Keratinocyte (primary cell): ENCODE results near the gene DUSP7. TPM values are rescaled to one million over a fixed set of nuclear protein-coding genes. Genes with fewer than 3 reads are reported as not detected.
"Not testable (repeated sequence)": the region's sequence is repeated elsewhere in the genome, so short reads cannot be mapped to it uniquely, and the experiment has no call there.

Experiments
- DNase-seq: peaks from one replicate; pipeline ENCODE4 v3.0.0-alpha.2; 2011; ENCODE audit warnings: low read depth, missing footprints, low spot score
- FAIRE-seq: peaks from 2 replicates; lab custom pipeline; 2011; peaks lifted over from hg19 to GRCh38; lab: Jason Lieb, UNC
- H2AFZ ChIP-seq: 2 replicates; pipeline ENCODE4 v1.6.0; 2012; ENCODE audit warnings: low read length, control low read depth, inconsistent platforms; ENCODE audit not compliant: control insufficient read depth
- H3K27ac ChIP-seq: 2 replicates; pipeline ENCODE4 v1.5.1; 2011; ENCODE audit warnings: low read length; ENCODE audit not compliant: control insufficient read depth, insufficient read depth
- H3K27me3 ChIP-seq: 3 replicates; pipeline ENCODE4 v1.6.0; 2011; ENCODE audit warnings: low read length; ENCODE audit not compliant: control insufficient read depth, insufficient read depth; ENCODE audit errors: extremely low read depth
- H3K36me3 ChIP-seq, 2 experiments: 2 replicates in 1 of 2; 3 replicates in 1 of 2; pipeline ENCODE4 v1.5.1; 2011; ENCODE audit warnings: low read length in 2 of 2, mild to moderate bottlenecking in 1 of 2; ENCODE audit not compliant: control insufficient read depth in 2 of 2, insufficient read depth in 2 of 2; ENCODE audit errors: extremely low read depth in 1 of 2
- H3K4me1 ChIP-seq: 3 replicates; pipeline ENCODE4 v1.5.1; 2011; ENCODE audit warnings: low read length; ENCODE audit not compliant: control insufficient read depth, insufficient read depth; ENCODE audit errors: extremely low read depth
- H3K4me2 ChIP-seq: 3 replicates; pipeline ENCODE4 v1.6.0; 2011; ENCODE audit warnings: low read depth, low read length; ENCODE audit not compliant: control insufficient read depth, insufficient read depth; ENCODE audit errors: extremely low read depth
- H3K4me3 ChIP-seq, 3 experiments: fragments of 200-600 bp in 1 of 3; sonication (generic) in 1 of 3; 2 replicates in 2 of 3; 3 replicates in 1 of 3; pipeline ENCODE4 v1.5.1; 2011 to 2016; ENCODE audit warnings: low read length in 3 of 3, mild to moderate bottlenecking in 3 of 3, control low read depth in 2 of 3, inconsistent platforms in 1 of 3, low read depth in 1 of 3, mixed read lengths in 1 of 3, mixed run types in 1 of 3, moderate library complexity in 1 of 3; ENCODE audit not compliant: control insufficient read depth in 2 of 3, insufficient read depth in 2 of 3; ENCODE audit errors: extremely low read depth in 1 of 3
- H3K79me2 ChIP-seq: 2 replicates; pipeline ENCODE4 v1.6.0; 2012; ENCODE audit warnings: low read length; ENCODE audit not compliant: control insufficient read depth, insufficient read depth
- H3K9ac ChIP-seq: 3 replicates; pipeline ENCODE4 v1.6.0; 2011; ENCODE audit warnings: low read length; ENCODE audit not compliant: control insufficient read depth, insufficient read depth; ENCODE audit errors: extremely low read depth
- H3K9me1 ChIP-seq: 3 replicates; pipeline ENCODE4 v1.6.0; 2011; ENCODE audit warnings: low read length; ENCODE audit not compliant: control insufficient read depth, insufficient read depth; ENCODE audit errors: extremely low read depth
- H3K9me3 ChIP-seq: 2 replicates; pipeline ENCODE4 v1.5.1; 2012; ENCODE audit warnings: low read depth, low read length; ENCODE audit not compliant: control insufficient read depth
- H4K20me1 ChIP-seq: 3 replicates; pipeline ENCODE4 v1.6.0; 2011; ENCODE audit warnings: low read length; ENCODE audit not compliant: control insufficient read depth, insufficient read depth; ENCODE audit errors: extremely low read depth
- EZH2 ChIP-seq: IDR thresholded peaks from one replicate; pipeline ENCODE4 v1.6.1; 2012; ENCODE audit warnings: inconsistent platforms, mild to moderate bottlenecking, low read length, moderate library complexity
- dilution Hi-C: fragments of 300-500 bp; cut with MboI; formaldehyde crosslinking; loops from one replicate; pipeline ENCODE4 v1.7.0; 2020; ENCODE audit warnings: low sequenced_read_pairs; ENCODE audit not compliant: extremely low pct_ligation_motif_present
- polyA plus RNA-seq, 5 experiments: library from polyadenylated mRNA; depleted of rRNA in 3 of 5; stranded (reverse) in 3 of 5; stranded (forward) in 1 of 5; unstranded in 1 of 5; fragments of >200 nt; gene quantifications; 1 replicate in 1 of 5; 2 replicates in 3 of 5; 3 replicates in 1 of 5; pipeline versions ENCODE4 v1.2.1 to v1.2.3, GENCODE V29; 2011 to 2012; ENCODE audit warnings: missing spikeins in 2 of 5, low read depth in 1 of 5, low replicate concordance in 1 of 5
- TF ChIP-seq, protein P1 (sequence below), 3 experiments: IDR thresholded peaks in 1 of 3; conservative IDR thresholded peaks in 1 of 3; optimal IDR thresholded peaks in 1 of 3; 2 replicates in 2 of 3; 3 replicates in 1 of 3; pipeline versions ENCODE3 to v1.5.1; 2011; ENCODE audit warnings: low read length in 3 of 3, mild to moderate bottlenecking in 3 of 3, moderate library complexity in 2 of 3, control low read depth in 1 of 3, inconsistent platforms in 1 of 3; ENCODE audit not compliant: insufficient read depth in 2 of 3; ENCODE audit errors: extremely low read depth in 1 of 3

DUSP7 gene
- polyA plus RNA-seq, 1 donor (not counting 4 experiments of a cell fraction or from before 2014, with no cell fraction given) = 103 TPM

DNA sequence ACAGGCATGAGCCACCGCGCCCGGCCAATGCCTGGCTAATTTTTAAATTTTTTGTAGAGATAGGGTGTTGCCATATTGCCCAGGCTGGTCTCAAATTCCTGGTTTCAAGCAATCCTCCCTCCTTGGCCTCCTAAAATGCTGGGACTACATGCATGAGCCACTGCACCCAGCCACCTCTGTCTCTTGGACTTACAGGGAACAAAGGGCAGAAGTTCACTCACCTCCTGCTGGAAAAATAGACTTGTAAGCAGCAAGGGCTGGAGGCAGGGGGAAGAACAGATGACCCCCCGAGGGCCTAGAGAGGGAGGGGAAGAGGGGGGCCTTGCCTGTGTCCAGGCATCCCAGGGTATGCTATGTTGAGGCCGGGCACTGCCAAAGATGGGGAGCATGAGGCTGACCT lies 22.2 kb downstream of the DUSP7 start:
- Histone ChIP-seq H3K4me2 (no peak overlapping the region), H3K4me3 (no peak overlapping the region), H3K9ac (no peak overlapping the region), H3K4me1 (peaks cover 51% of the 10 kb centered on the region), H3K27ac (no peak overlapping the region), H4K20me1 (no peaks in the 10 kb centered on the region), H3K9me3 (peaks cover 3% of the 10 kb centered on the region), H3K9me1 (no peaks in the 10 kb centered on the region), H3K36me3 (no peaks in the 10 kb centered on the region), H2AFZ (no peak overlapping the region), H3K27me3 (no peaks in the 10 kb centered on the region), H3K79me2 (no peaks in the 10 kb centered on the region)
- DNase-seq = no peak
- TF ChIP-seq, protein P1, sequence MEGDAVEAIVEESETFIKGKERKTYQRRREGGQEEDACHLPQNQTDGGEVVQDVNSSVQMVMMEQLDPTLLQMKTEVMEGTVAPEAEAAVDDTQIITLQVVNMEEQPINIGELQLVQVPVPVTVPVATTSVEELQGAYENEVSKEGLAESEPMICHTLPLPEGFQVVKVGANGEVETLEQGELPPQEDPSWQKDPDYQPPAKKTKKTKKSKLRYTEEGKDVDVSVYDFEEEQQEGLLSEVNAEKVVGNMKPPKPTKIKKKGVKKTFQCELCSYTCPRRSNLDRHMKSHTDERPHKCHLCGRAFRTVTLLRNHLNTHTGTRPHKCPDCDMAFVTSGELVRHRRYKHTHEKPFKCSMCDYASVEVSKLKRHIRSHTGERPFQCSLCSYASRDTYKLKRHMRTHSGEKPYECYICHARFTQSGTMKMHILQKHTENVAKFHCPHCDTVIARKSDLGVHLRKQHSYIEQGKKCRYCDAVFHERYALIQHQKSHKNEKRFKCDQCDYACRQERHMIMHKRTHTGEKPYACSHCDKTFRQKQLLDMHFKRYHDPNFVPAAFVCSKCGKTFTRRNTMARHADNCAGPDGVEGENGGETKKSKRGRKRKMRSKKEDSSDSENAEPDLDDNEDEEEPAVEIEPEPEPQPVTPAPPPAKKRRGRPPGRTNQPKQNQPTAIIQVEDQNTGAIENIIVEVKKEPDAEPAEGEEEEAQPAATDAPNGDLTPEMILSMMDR (optimal IDR thresholded peaks at IDR 0.05 in 1 of 3, IDR thresholded peaks at IDR 0.05 in 1 of 3, conservative IDR thresholded peaks at IDR 0.05 in 1 of 3; ENCODE audit: extremely low read depth in 1 of 3, insufficient read depth in 2 of 3, low read length in 3 of 3) = no peak
- TF ChIP-seq EZH2 = no peak
- FAIRE-seq = no peak
- dilution Hi-C loops = no loop called here

DNA sequence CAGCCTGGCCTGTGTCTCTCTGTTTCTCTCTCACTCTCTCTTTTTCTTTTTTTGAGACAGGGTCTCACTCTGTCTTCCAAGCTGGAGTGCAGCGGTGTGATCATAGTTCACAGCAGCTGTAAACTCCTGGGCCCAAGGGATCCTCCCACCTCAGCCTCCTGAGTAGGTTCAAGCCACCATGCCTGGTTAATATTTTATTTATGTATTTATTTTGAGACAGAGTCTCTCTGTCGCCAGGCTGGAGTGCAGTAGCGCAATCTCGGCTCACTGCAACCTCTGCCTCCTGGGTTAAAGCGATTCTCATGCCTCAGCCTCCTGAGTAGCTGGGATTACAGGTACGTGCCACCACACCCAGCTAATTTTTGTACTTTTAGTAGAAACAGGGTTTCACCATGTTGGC lies 22.6 kb downstream of the DUSP7 start:
- H3K4me1 ChIP-seq = peaks cover 52% of the 10 kb centered on the region
- dilution Hi-C loops, DNase-seq, H3K9me3 ChIP-seq, H3K4me2 ChIP-seq, H3K9me1 ChIP-seq, H3K4me3 ChIP-seq, H3K79me2 ChIP-seq, H3K9ac ChIP-seq, H3K27me3 ChIP-seq, H3K36me3 ChIP-seq, H2AFZ ChIP-seq, H4K20me1 ChIP-seq, FAIRE-seq, H3K27ac ChIP-seq: not testable (repeated sequence)

DNA sequence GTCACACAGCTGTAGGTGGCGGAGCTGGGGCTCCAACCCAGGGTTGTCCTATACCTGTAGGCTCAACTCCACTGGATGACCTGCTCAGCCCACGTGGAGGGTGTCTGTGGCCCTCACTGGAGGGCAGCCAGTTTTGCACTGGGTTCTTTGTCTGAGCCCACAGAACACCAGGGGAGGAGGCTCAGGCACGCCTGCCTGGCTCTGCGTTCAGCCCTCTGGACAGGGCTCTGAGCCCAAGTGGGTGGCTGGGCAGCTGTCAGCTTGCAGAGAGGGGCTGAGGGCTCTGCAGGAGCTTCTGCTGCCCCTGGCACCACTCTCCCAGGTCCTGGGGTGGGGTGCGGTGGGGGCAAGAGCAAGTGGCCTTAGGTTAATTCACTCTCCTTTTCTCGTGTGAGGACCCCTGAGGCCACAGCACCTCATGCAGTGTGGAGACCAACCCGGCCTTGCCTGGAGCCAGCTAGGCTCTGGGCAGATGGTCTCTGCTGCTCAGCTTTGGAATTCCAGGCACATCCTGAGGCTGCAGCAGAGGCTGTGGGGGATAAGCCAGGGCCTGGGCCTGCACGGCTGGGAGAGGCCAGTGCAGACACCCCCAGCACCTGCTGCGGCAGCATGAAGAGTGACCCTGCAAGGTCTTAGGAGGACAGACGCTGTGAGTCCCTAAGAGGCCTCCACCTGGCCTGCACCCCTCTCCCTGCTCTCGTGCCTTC lies 23.5 kb downstream of the DUSP7 start:
- no peak overlapping the region for H3K4me3 ChIP-seq
- H3K9me1 ChIP-seq = no peaks in the 10 kb centered on the region
- no peaks in the 10 kb centered on the region for H3K27me3 ChIP-seq
- H4K20me1 ChIP-seq = no peaks in the 10 kb centered on the region
- dilution Hi-C loops = no loop called here
- no peak overlapping the region for H3K4me2 ChIP-seq
- FAIRE-seq = no peak
- TF ChIP-seq, protein P1 (optimal IDR thresholded peaks at IDR 0.05 in 1 of 3, IDR thresholded peaks at IDR 0.05 in 1 of 3, conservative IDR thresholded peaks at IDR 0.05 in 1 of 3; ENCODE audit: extremely low read depth in 1 of 3, insufficient read depth in 2 of 3, low read length in 3 of 3) = no peak
- no peak for TF ChIP-seq EZH2
- peaks cover 44% of the 10 kb centered on the region for H3K4me1 ChIP-seq
- no peak overlapping the region for H2AFZ ChIP-seq
- no peak overlapping the region for H3K27ac ChIP-seq
- H3K36me3 ChIP-seq = no peaks in the 10 kb centered on the region
- H3K79me2 ChIP-seq = no peaks in the 10 kb centered on the region
- no peak overlapping the region for H3K9ac ChIP-seq
- peaks cover 3% of the 10 kb centered on the region for H3K9me3 ChIP-seq
- no peak for DNase-seq
